ENCODE data around the gene S100PBP.

The S100PBP gene

DNA sequence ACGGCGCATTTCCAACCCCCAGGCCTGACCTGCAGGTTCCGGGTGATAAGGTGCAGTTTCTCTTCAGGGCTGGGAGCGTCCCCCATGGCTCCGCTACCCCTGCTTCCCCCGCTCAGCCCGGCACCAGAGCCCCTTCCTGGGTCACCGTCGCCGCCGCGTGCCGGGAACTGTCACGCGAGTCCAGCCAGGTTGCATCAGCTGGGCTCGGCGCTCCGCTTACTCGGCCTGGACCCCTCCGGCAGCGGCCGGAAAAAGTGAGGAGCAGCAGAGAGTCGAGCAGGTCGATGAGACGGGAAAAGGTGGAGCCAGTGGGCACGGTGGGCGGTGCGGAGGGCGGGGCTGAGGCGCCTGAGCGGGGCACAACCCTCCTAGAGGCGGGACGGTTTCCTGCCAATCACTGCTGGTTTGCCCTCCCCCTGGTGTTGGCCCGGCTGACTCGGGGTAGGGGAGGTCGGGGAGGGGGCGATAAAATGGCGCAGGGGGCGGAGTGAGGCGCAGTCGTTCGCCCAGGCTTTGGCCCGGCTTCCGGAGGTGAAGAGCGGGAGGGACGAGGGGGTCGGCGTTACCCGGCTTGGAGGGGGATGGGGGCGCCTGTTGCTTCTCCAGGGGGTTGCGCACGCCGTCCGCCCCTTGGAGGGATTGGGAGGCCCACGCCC lies at the start of gene S100PBP, which contains the start of gene YARS1:
Gene S100PBP, plus strand, starts transcription at position 495 of the 656 bp plus-strand sequence. CDS start 8,447 bp downstream, outside the sequence.
Gene YARS1, minus strand, starts transcription at position 200 of the 656 bp plus-strand sequence. Its CDS starts 114 bp downstream, at position 86.
- peak; percentile 97 to 99 for DNase-seq (ENCODE audit: extremely low read depth in 1 of 2, low read depth in 1 of 2)

DNA sequence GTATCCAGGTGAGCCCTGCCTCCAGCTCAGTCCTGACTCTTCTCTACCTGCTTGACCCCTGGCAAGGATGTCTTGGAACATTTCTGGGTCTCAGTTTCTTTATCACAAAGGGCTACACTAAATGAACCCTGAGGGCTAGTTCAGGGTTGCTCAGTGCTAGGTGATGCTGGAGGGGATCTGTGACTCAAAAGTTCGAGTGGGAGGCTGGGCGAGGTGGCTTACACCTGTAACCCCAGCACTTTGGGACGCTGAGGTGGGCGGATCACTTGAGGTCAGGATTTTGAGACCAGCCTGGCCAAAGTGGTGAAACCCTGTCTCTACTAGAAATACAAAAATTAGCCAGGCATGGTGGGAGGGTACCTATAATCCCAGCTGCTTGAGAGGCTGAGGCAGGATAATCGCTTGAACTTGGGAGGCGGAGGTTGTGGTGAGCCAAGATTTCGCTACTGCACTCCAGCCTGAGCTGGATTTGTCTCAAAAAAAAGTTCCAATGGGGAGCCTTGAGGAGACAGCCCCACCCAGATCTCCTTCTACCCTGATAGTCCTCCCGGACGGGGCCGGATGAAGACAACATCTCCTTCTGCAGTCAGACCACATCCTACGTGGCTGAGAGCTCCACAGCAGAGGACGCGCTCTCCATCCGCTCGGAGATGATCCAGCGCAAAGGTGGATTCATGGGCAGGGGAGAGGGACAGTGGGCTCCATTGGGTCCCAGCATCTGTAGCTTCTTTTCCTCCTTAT lies 49.2 kb upstream of the S100PBP start:
- no peak for DNase-seq (ENCODE audit: extremely low read depth in 1 of 2, low read depth in 1 of 2)

DNA sequence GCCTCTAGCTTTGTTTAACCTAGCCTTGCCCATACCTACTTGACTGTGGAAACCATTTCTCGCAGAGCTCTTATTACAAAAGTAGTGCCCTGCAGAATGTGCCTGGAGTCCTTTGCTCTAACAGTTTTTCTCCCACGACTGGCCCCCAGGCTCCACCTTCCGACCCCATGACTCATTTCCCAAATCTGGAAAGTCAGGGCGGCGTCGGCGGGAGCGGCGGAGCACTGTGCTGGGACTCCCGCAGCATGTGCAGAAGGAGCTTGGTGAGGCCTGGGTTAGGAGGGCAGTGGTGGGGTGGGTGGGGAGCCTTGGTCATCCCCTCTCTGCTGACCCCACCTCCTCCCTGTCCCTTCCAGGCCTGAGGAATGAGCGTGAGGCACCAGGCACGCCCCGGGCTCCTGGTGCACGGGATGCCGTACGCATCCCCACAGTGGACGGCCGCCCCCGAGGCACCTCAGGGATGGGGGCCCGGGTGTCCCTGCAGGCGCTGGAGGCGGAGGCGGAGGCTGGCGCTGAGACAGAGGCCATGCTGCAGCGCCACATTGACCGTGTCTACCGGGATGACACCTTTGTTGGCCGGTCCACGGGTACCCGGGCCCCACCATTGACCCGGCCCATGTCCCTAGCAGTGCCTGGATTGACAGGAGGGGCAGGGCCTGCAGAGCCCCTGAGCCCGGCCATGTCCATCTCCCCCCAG lies 47.8 kb upstream of the S100PBP start:
- no peak for DNase-seq (ENCODE audit: extremely low read depth in 1 of 2, low read depth in 1 of 2)

DNA sequence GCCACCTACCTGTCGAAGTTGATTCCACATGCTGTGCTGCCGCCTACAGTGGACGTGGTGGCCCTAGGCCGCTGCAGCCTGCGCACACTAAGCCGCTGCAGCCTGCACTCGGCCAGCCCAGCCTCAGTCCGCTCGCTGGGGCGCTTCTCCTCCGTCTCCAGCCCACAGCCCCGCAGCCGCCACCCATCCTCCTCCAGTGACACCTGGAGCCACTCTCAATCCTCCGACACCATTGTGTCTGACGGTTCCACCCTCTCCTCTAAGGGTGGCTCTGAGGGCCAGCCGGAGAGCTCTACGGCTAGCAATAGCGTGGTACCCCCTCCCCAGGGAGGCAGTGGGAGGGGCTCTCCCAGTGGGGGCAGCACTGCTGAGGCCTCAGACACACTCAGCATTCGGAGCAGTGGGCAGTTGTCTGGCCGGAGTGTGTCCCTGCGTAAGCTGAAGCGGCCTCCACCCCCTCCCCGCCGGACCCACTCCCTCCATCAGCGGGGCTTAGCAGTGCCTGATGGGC lies 47.2 kb upstream of the S100PBP start:
- DNase-seq (ENCODE audit: extremely low read depth in 1 of 2, low read depth in 1 of 2), result no peak

- DNase-seq (ENCODE audit: extremely low read depth in 1 of 2, low read depth in 1 of 2), result no peak
Measured at GRCh38 chr1:32770741-32771548, 46.5 kb upstream of the S100PBP start.

- no peak for DNase-seq (ENCODE audit: extremely low read depth in 1 of 2, low read depth in 1 of 2)
Measured at GRCh38 chr1:32771561-32772280, 45.7 kb upstream of the S100PBP start.

DNA sequence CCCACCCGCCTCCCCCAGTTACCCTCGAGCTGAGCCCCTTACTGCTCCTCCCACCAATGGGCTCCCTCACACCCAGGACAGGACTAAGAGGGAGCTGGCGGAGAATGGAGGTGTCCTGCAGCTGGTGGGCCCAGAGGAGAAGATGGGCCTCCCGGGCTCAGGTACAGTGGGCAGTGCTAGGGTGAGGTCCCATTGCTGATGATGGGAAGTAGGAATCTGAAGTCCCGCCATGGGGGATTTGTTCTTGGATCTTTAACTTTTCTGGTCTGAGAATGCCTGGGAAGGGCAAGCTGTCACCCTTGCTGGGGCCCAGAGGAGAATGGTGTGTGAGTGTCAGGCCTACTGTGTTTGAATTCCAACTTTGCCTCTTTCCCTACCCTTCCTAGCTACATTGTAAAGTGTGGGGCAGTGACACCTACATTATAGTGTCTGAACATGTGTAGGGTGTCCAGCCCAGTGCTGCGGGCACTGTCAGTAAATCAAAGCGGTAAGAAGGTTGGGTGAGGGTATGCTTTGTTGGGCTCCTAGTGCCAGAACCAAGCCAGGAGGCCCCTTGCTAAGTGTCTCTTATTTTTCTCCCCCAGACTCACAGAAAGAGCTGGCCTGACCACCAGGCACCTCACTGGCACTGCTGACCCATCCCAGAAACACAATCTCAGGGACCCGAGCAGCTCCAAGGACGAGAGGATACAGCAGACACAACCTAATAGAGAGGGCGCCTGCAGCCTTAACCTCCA lies 45.0 kb upstream of the S100PBP start:
- DNase-seq (ENCODE audit: extremely low read depth in 1 of 2, low read depth in 1 of 2), result no peak

DNA sequence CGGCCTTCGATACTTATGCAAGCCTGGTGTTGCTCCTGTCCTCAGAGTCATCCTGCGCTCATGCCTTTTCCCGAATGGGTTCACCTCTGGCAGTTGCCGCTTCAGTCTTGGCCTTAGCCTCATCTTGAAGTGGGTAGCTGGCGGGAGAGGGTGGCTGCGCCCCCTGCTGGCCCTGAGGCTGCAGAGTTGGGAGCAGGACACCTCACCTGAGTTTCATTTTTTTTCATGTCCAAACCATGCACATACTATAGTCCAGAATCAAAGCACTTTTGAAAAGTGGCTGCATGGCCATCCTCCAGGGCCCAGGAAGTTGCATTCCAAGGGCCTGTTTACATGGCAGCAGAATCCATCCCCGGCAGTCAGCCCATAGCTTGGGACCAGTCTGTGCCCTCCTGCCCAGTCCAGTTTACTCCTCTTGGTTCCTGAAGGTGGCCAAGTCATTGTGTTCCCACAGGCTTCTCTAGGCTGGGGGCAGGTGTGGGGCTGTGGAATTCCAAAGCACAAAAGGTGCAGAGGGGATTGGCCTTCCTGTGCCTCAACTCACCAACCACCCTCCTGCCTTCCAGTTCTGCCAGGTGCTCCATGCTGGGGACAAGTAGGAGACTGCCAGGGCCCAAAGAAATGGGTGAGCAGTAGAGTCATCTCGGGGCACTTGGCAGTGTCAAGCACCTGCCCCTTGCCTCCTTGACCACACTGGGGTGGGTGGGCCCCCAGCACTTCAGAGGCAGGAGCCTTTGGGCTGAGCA lies 44.3 kb upstream of the S100PBP start:
- DNase-seq (ENCODE audit: extremely low read depth in 1 of 2, low read depth in 1 of 2), result peak; percentile 32 to 65

GRCh38 chr1:32773764-32774463 lies 43.5 kb upstream of the S100PBP start:
- no peak for DNase-seq (ENCODE audit: extremely low read depth in 1 of 2, low read depth in 1 of 2)

DNA sequence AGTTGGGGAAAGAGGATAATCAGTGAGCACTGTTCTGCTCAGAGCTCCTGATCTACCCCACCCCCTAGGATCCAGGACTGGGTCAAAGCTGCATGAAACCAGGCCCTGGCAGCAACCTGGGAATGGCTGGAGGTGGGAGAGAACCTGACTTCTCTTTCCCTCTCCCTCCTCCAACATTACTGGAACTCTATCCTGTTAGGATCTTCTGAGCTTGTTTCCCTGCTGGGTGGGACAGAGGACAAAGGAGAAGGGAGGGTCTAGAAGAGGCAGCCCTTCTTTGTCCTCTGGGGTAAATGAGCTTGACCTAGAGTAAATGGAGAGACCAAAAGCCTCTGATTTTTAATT lies 43.0 kb upstream of the S100PBP start:
- no peak for DNase-seq (ENCODE audit: extremely low read depth in 1 of 2, low read depth in 1 of 2)

GRCh38 chr1:32774950-32775634 lies 42.4 kb upstream of the S100PBP start:
- no peak for DNase-seq (ENCODE audit: extremely low read depth in 1 of 2, low read depth in 1 of 2)

GRCh38 chr1:32775640-32776337 lies 41.7 kb upstream of the S100PBP start:
- no peak for DNase-seq (ENCODE audit: extremely low read depth in 1 of 2, low read depth in 1 of 2)

GRCh38 chr1:32779242-32779641 lies 38.2 kb upstream of the S100PBP start:
- DNase-seq (ENCODE audit: extremely low read depth in 1 of 2, low read depth in 1 of 2), result no peak

GRCh38 chr1:32780005-32780404 lies 37.4 kb upstream of the S100PBP start:
- no peak for DNase-seq (ENCODE audit: extremely low read depth in 1 of 2, low read depth in 1 of 2)

DNA sequence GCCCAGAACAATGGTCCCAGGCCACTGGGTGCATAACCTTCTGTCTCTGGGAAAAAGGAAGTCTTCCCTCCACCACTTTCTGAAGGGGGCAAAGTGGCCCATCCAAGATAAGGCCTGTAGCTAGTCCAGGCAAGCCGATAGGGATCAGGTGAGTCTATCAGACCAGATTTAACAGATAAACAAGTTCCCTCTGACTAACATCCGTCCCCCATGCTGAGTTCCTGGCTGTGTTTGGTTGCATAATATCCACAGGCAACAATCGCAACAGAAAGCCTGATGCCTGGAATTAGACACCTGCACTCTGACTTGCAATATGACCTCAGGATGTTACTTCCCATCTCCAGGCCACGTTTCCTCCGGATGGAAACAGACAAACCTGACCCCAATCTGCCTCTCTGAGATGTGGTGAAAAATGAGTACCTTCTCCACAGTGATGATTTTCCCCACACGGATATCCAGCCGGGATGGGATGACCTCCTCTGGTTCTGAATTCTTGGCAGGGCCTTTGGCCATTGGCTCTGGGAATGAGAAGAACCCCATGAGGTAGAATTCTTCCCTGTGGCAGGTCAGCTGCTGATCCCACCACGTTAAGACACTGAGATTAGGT lies 36.7 kb upstream of the S100PBP start:
- DNase-seq (ENCODE audit: extremely low read depth in 1 of 2, low read depth in 1 of 2), result no peak

DNA sequence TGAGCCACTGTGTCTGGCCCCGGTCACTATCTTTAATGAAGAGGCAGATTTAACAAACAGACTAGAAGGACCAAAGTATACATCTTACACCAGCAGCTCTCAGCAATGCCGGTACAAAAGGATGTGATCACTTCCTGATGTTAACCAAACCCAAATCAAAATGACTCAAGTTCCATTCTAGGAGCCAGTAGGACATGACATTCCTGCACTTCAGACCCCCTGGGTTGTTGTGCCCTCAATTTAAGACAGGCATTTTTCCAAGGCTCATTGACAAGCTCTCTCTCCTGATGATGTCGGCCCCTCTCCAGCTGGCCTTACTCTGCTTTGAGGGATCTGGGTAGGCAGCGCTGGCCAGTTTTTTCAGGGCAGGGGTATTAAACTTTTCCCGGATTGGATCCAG lies 35.4 kb upstream of the S100PBP start:
- no peak for DNase-seq (ENCODE audit: extremely low read depth in 1 of 2, low read depth in 1 of 2)

- no peak for DNase-seq (ENCODE audit: extremely low read depth in 1 of 2, low read depth in 1 of 2)
Measured at GRCh38 chr1:32783851-32784250, 33.6 kb upstream of the S100PBP start.
